Hematopoietic multipotent progenitor cell treated with erythropoietin and hydrocortisone succinate and interleukin-3 and kit ligand, for 8 days (in vitro differentiated cells): ENCODE results near the gene WFDC1.

ENCODE experiments used
- DNase-seq: peaks from one replicate; pipeline ENCODE4 v3.0.0-alpha.2; 2015

The WFDC1 gene

GRCh38 chr16:84303516-84303915, 8.8 kb downstream of the WFDC1 start:
- DNase-seq: no peak

DNA sequence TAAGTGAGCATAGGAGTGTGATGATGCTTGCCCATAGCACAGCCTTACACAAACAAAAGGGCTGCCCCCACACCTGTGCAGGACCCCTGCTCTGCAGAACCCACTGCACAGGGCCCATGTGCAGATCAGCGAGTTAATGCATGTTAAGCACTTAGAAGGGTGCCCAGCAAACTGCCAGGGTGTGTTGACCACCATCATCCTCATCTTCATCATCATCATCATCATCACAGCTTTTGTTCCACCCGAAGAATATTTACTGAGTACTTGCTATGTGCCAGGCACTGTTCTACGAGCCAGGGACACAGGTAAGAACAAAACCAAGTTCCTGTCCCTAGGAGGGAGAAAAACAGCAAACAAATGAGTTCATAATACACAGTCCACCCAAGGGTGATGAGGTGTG, 11.9 kb downstream of the WFDC1 start:
- DNase-seq: no peak

GRCh38 chr16:84307209-84307954, 12.7 kb downstream of the WFDC1 start:
- DNase-seq: peak; percentile 87

GRCh38 chr16:84308120-84308519, 13.4 kb downstream of the WFDC1 start:
- peak; percentile 58 for DNase-seq

DNA sequence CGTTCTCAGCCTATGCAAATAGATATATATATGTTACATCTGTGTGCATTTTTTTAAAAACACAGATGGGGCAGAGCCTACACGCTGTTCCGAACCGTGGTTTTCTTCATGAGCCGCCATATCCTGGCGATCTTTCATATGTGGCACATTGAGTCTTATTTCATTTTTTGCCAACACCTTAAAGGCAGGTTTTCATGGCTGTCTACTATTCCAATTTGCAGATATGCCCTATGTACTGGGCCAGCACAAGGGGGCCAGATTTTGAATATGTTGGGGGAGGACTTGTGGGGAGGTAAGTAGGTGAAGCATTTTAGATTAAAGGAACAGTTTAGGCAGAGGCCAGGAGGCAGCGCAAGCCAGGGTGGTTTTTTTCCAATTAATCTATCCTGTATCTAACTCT, 16.0 kb downstream of the WFDC1 start:
- no peak for DNase-seq

DNA sequence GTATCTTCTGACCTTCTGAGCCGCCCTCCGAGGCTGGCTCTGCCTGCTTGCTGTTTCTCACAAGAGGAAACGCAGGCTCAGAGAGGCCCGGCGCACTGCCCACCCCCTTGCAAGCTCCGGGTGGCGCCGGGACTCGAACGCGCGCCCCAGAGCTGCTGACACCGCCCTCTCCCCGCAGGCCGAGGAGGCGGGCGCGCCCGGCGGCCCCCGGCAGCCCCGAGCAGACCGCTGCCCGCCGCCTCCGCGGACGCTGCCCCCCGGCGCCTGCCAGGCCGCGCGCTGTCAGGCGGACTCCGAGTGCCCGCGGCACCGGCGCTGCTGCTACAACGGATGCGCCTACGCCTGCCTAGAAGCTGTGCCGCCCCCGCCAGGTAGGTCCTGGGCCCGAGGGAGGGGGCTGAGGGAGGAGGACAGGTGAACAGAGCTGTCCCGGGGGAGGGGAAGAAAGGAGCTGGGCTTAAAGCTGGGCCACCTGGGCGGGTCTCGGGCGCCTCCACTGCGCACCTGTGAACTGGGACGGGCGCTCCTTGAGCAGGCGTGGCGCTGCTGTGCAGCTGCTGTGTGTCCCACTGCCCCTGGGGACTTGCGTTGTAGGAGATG, 18.2 kb downstream of the WFDC1 start:
- no peak for DNase-seq

DNA sequence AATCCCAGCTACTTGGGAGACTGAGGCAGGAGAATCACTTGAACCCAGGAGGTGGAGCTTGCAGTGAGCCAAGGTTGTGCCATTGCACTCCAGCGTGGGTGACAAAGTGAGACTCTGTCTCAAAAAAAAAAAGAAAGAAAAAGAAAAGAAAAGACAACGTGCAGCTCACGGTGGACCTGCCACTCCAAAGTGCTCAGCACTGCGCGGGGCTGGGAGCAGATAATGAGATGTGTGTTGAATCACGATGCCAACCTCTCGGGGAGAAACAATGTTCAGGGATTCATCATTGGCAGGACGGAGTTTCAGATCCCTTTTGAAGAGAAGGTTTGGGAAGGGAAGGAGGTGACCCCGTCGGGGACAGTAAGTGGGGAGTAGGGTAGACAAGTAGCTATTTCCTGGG, 19.2 kb downstream of the WFDC1 start:
- DNase-seq: no peak

DNA sequence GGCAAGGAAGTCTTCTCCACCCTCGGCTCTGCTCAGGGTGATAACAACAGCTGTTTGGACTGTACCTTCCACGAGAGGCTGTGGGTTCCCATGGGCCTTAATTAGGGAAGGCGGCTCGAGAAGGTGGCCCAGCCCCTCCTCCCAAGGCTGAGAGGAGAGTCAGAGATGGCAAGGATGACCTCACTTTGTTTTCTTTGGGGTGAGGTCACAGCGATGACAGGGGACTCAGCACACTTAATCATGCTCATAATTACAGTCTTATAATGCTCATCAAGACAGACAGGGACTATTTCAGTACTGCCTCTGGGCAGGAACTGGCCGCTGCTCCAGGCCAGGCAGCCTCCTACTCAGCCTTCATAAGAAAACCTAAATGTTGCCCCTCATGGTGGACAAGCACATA, 19.7 kb downstream of the WFDC1 start:
- DNase-seq: no peak

DNA sequence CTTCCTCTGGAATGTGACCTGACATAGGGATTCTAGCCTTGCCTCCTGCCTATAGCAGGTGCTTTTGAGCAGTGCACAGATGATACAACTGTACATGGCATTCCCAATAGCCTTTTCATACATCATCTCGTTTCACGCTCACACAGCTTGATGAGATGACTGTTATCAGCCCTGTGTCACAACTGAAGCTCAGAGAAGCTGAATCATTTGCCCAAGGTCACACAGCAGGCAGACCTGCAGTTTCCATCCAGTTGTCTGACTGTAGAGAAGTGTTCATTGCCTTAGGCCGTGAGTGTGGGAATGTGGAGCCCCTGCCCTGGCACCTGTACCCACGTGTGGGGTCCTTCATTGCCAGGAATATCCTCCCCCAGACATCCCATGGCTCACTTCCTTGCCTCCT, 20.1 kb downstream of the WFDC1 start:
- no peak for DNase-seq

- DNase-seq: no peak
Observed at GRCh38 chr16:84315422-84315821, 20.7 kb downstream of the WFDC1 start.

GRCh38 chr16:84318091-84318975, 23.7 kb downstream of the WFDC1 start:
- no peak for DNase-seq

DNA sequence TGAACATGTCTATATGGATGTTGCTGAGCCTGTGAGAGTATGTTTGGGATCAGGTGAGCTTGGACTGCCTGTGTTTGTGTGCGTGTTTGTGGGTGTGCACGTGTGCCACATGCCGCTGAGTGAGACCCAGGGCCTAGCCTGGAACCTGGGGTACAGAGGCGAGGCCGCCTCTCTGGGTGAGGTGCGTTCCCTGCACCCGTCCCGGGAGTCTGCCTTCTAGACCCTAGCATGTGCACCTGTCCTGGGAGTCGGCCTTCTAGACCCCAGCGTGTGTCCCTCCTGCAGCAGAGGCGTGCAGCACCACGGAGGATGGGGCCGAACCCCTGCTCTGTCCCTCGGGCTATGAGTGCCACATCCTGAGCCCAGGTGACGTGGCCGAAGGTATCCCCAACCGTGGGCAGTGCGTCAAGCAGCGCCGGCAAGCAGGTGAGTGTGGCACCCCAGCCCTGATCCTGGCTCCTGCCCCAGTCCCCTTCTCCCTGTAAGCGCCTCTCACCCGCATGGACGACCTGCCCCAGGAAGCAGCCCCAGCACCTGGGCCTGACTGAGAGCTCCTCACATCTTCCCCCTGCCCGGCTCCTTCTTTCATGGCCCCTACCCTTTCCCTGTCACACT, 24.6 kb downstream of the WFDC1 start:
- no peak for DNase-seq

- no peak for DNase-seq
Observed at GRCh38 chr16:84320511-84320910, 25.8 kb downstream of the WFDC1 start.

DNA sequence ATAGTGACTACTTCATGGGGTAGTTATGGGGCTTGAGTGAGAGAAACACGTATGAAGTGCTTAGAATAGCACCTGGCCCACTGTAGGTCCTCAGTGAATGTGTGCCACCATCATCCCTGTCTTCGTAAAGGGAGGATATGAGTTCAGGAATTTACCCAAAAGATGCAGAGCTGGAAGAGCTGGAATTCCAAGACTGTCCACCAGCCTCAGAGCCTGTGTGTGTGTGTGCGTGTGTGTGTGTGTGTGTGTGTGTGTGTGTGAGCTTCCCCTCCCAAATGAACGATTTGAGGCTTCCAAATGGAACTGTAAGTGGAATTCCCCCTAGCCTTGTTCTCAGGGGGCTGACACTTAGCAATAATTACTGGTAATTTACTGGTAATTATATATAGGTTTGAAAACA, 27.3 kb downstream of the WFDC1 start:
- DNase-seq: no peak

GRCh38 chr16:84322749-84323148, 28.1 kb downstream of the WFDC1 start:
- no peak for DNase-seq

DNA sequence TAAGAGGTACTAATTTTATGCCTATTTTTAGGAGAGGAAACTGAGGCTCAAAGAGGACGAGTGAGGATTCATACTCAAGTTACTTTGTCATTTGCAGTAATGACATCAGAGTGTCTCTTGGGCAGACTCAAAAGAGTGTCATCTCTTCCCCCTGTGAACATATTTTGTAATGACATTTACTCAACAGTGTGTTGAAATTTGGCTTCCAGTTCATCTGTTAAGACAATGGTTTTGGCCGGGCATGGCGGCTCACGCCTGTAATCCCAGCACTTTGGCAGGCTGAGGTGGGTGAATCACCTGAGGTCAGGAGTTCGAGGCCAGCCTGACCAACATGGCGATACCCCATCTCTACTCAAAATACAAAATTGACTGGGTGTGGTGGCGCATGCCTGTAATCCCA, 28.9 kb downstream of the WFDC1 start:
- no peak for DNase-seq

DNA sequence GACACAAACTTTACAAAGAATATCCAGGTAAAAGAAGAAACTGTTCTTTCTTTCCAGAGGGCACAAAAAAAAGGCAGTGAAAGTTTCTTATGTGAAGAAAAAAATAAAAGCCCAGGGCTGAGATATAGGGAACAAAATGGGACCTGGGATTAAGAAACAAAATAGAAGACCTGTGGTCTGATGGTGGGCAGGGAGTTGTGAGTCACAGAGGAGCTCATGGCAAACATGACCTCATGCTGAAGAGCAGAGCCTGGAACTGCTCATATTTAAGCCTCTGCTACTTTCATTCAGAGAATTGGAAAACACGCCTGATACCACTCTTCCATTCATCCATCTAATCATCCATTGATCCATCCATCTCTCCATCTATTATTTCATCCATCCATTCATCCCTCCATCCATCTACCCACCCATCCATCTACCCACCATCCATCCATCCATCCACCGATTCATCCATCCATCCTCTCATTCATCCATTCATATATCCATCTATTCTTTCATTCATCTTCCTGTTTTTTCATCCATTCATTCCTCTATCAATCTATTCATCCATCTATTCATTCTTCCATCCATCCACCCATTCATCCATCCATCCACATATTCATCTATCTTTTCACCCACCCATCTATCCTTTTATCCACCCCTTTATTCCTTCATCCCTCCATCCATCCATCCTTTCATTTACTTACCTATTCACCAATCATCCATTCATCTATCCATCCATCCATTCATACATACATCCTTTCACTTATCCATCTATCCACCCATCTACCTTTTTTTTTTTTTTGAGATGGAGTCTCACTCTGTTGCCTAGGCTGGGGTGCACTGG, 30.0 kb downstream of the WFDC1 start:
- no peak for DNase-seq

DNA sequence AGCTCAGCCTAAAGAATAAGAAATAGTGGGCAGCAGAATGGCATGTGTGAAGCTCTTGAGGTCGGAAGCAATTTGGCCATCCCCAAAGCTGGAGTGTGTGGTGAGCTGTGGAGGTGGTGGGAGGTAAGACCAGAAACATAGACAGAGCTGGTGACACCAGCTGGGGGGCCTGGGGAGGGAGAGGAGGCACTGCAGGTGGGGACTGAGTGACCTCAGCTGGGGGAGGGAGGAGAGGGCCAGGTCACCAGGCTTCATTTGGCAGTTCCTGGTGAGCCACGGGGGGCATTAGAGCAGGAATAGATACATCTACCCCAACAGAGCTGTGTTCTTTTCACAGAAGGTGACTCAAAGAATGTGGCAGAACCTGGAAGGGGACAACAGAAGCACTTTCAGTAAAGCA, 31.9 kb downstream of the WFDC1 start:
- no peak for DNase-seq

GRCh38 chr16:84327926-84328505, 33.3 kb downstream of the WFDC1 start:
- no peak for DNase-seq

- no peak for DNase-seq
Observed at GRCh38 chr16:84329016-84329415, 34.3 kb downstream of the WFDC1 start.

GRCh38 chr16:84329843-84330684, 35.4 kb downstream of the WFDC1 start:
- no peak for DNase-seq
